ENCODE results near the gene CHTOP.

DNA sequence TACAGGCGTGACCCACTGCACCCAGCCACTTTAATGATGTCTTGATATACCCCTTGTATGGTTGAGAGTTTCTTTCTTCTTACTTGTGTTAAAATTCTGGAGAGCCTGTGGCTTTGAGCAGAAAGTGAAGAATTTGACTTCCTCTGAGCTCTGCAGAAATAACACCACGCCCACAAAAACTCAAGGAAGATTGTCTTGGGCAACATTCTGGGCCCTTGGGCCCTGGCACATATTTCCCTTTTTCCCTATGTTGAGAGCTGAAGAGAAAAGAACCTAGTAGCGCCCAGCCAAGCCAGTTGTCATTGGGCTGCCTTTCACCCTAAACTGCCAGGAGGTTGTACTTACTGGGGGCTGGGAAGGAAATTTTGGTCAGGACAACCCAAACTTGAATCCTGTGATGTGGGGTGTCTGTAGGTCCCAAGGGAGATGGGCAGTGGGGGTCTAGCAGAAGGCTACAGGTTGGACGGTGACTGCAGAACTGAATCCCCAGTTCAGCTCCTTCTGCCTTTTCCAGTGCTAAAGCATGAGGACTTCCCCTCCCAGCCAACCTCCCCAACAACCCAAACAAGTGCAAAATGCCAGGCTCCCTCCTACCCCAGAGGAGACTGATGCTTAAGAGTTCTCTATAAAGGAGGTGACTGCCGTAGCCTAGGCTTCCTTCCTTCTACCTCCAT lies 12.9 kb downstream of the CHTOP start:
- TF ChIP-seq ZNF577 (CRISPR knock-in tag; IDR thresholded peaks at IDR 0.05; ENCODE audit: borderline replicate concordance, low read depth) (no peak), CTCF (CRISPR knock-in tag; IDR thresholded peaks at IDR 0.05) (no peak), EHMT2 (IDR thresholded peaks at IDR 0.05; ENCODE audit: borderline replicate concordance, low read depth, low read length) (no peak), PITX1 (CRISPR knock-in tag; IDR thresholded peaks at IDR 0.05) (no peak), SNRNP70 (IDR thresholded peaks at IDR 0.05; ENCODE audit: low read depth, low read length) (no peak), ZZZ3 (CRISPR knock-in tag; IDR thresholded peaks at IDR 0.05; ENCODE audit: borderline replicate concordance) (no peak), SRY (CRISPR knock-in tag; IDR thresholded peaks at IDR 0.05) (no peak)

Measured in HepG2 (cell line).